Mesenchymal stem cell (in vitro differentiated cells and primary cell): ENCODE measurements around the gene SCIN. TPM values are rescaled to one million over a fixed set of nuclear protein-coding genes. Genes with fewer than 3 reads are reported as not detected.
A peak's percentile ranks its signal among the peaks of the same experiment; 100 is the strongest.

ENCODE experiments used
- DNase-seq: peaks from one replicate; pipeline ENCODE4 v3.0.0-alpha.2; 2013
- H2AFZ ChIP-seq: one replicate; pipeline ENCODE4 v1.6.1; 2013; ENCODE audit warnings: low read depth, mild to moderate bottlenecking, control low read depth, inconsistent platforms, low read length, moderate library complexity
- H2AK5ac ChIP-seq: 2 replicates; pipeline ENCODE4 v1.6.1; 2013; ENCODE audit warnings: low read length, moderate library complexity, mild to moderate bottlenecking, inconsistent platforms; ENCODE audit not compliant: severe bottlenecking
- H2BK120ac ChIP-seq: one replicate; pipeline ENCODE4 v1.6.1; 2013; ENCODE audit warnings: low read depth, mild to moderate bottlenecking, inconsistent platforms, low read length, moderate library complexity
- H2BK12ac ChIP-seq, 2 experiments: one replicate each; pipeline ENCODE4 v1.6.1; 2013; ENCODE audit warnings: inconsistent platforms in 2 of 2, low read length in 2 of 2, mild to moderate bottlenecking in 2 of 2, moderate library complexity in 2 of 2, control low read depth in 1 of 2
- H2BK15ac ChIP-seq: one replicate; pipeline ENCODE4 v1.6.1; 2013; ENCODE audit warnings: mild to moderate bottlenecking, low read depth, inconsistent platforms; ENCODE audit not compliant: poor library complexity, severe bottlenecking
- H2BK5ac ChIP-seq: 2 replicates; pipeline ENCODE4 v1.6.1; 2013; ENCODE audit warnings: low read depth, mild to moderate bottlenecking, low read length, control low read depth, inconsistent platforms; ENCODE audit not compliant: poor library complexity, severe bottlenecking
- H3K14ac ChIP-seq, 2 experiments: one replicate each; pipeline ENCODE4 v1.6.1; 2013; ENCODE audit warnings: inconsistent platforms in 2 of 2, low read length in 2 of 2, control low read depth in 1 of 2, mild to moderate bottlenecking in 1 of 2, moderate library complexity in 1 of 2
- H3K18ac ChIP-seq, 2 experiments: one replicate each; pipeline ENCODE4 v1.6.1; 2013; ENCODE audit warnings: inconsistent platforms in 2 of 2, low read length in 2 of 2, control low read depth in 1 of 2, low read depth in 1 of 2, mild to moderate bottlenecking in 1 of 2
- H3K23ac ChIP-seq, 2 experiments: one replicate each; pipeline ENCODE4 v1.6.1; 2013; ENCODE audit warnings: inconsistent platforms in 2 of 2, low read length in 2 of 2, mild to moderate bottlenecking in 2 of 2, moderate library complexity in 2 of 2, control low read depth in 1 of 2
- H3K27ac ChIP-seq: 2 replicates; pipeline ENCODE4 v1.5.1; 2013; ENCODE audit warnings: mild to moderate bottlenecking, moderate library complexity, low read length, control low read depth, inconsistent platforms; ENCODE audit not compliant: poor library complexity, severe bottlenecking
- H3K27me3 ChIP-seq, 2 experiments: 2 replicates each; pipeline versions ENCODE4 v1.6.1 to v1.7.0; 2013; ENCODE audit warnings: low read length in 2 of 2, mild to moderate bottlenecking in 2 of 2, moderate library complexity in 2 of 2, control low read depth in 1 of 2, inconsistent platforms in 1 of 2; ENCODE audit not compliant: control insufficient read depth in 1 of 2, insufficient read depth in 1 of 2
- H3K36me3 ChIP-seq, 2 experiments: 2 replicates each; pipeline versions ENCODE4 v1.6.1 to v1.7.0; 2013; ENCODE audit warnings: low read length in 2 of 2, control low read depth in 1 of 2, inconsistent platforms in 1 of 2, low read depth in 1 of 2, mild to moderate bottlenecking in 1 of 2; ENCODE audit not compliant: insufficient read depth in 2 of 2, control insufficient read depth in 1 of 2
- H3K4ac ChIP-seq, 2 experiments: one replicate each; pipeline ENCODE4 v1.6.1; 2013; ENCODE audit warnings: inconsistent platforms in 2 of 2, low read length in 2 of 2, mild to moderate bottlenecking in 2 of 2, moderate library complexity in 2 of 2, control low read depth in 1 of 2, low read depth in 1 of 2
- H3K4me1 ChIP-seq: 2 replicates; pipeline ENCODE4 v1.6.1; 2013; ENCODE audit warnings: low read depth, low read length, control low read depth; ENCODE audit not compliant: control insufficient read depth, insufficient read depth
- H3K4me2 ChIP-seq: 2 replicates; pipeline ENCODE4 v1.6.1; 2013; ENCODE audit warnings: low read length, mild to moderate bottlenecking, inconsistent platforms; ENCODE audit not compliant: poor library complexity, severe bottlenecking
- H3K4me3 ChIP-seq, 2 experiments: 2 replicates each; pipeline versions ENCODE4 v1.5.1 to v1.7.0; 2013; ENCODE audit warnings: low read length in 2 of 2, mild to moderate bottlenecking in 2 of 2, control low read depth in 1 of 2, low read depth in 1 of 2; ENCODE audit not compliant: insufficient read depth in 1 of 2
- H3K79me1 ChIP-seq: replicated peaks from 2 replicates; pipeline ENCODE4 v1.6.1; 2013; ENCODE audit warnings: mild to moderate bottlenecking, control low read depth, low read length, inconsistent platforms; ENCODE audit not compliant: poor library complexity, severe bottlenecking
- H3K9ac ChIP-seq: 2 replicates; pipeline ENCODE4 v1.7.0; 2013; ENCODE audit warnings: mild to moderate bottlenecking, low read length, moderate library complexity
- H3K9me3 ChIP-seq: 2 replicates; pipeline ENCODE4 v1.7.0; 2013; ENCODE audit warnings: mild to moderate bottlenecking, low read length; ENCODE audit not compliant: control insufficient read depth
- H4K8ac ChIP-seq: one replicate; pipeline ENCODE4 v1.6.1; 2013; ENCODE audit warnings: inconsistent platforms, mild to moderate bottlenecking, low read length, moderate library complexity
- H4K91ac ChIP-seq: one replicate; pipeline ENCODE4 v1.6.1; 2013; ENCODE audit warnings: mild to moderate bottlenecking, low read length, inconsistent platforms
- small RNA-seq: library from polyadenylated mRNA; stranded (forward); fragments of <200 nt; extraction: miRNeasy Mini kit (QIAGEN cat#:217004); gene quantifications from one replicate; pipeline ENCODE3, GENCODE V24; 2013; ENCODE audit warnings: low read depth

The SCIN gene

GRCh38 chr7:12706900-12707536 is 136.5 kb downstream of the SCIN start:
- no peak overlapping the region for H2AK5ac ChIP-seq
- H3K79me1 ChIP-seq: no peaks in the 10 kb centered on the region
- H2BK12ac ChIP-seq: no peak overlapping the region
- H4K91ac ChIP-seq: no peak overlapping the region
- H2AFZ ChIP-seq: no peak overlapping the region
- peak; percentile 52 for DNase-seq
- H2BK5ac ChIP-seq: no peak overlapping the region
- H3K4ac ChIP-seq: no peak overlapping the region
- no peak overlapping the region for H3K27ac ChIP-seq
- no peaks in the 10 kb centered on the region for H3K36me3 ChIP-seq
- no peak overlapping the region for H4K8ac ChIP-seq
- H3K9ac ChIP-seq: no peak overlapping the region
- no peak overlapping the region for H3K18ac ChIP-seq
- H3K4me3 ChIP-seq: no peak overlapping the region
- H2BK120ac ChIP-seq: no peak overlapping the region
- H3K14ac ChIP-seq: no peak overlapping the region
- H3K9me3 ChIP-seq: peaks cover 5% of the 10 kb centered on the region
- H2BK15ac ChIP-seq: no peak overlapping the region
- no peak overlapping the region for H3K23ac ChIP-seq
- H3K27me3 ChIP-seq: no peaks in the 10 kb centered on the region
- H3K4me1 ChIP-seq: no peaks in the 10 kb centered on the region
- no peak overlapping the region for H3K4me2 ChIP-seq

GRCh38 chr7:12708314-12708713 is 137.8 kb downstream of the SCIN start:
- Histone ChIP-seq H3K4me3 (no peak overlapping the region), H4K8ac (no peak overlapping the region), H3K4me2 (no peak overlapping the region), H3K9ac (no peak overlapping the region), H4K91ac (no peak overlapping the region), H2BK5ac (no peak overlapping the region), H3K14ac (no peak overlapping the region), H3K4ac (no peak overlapping the region), H2BK15ac (no peak overlapping the region), H3K4me1 (no peaks in the 10 kb centered on the region), H2BK12ac (no peak overlapping the region), H3K36me3 (no peaks in the 10 kb centered on the region), H3K23ac (no peak overlapping the region), H2AFZ (no peak overlapping the region), H3K79me1 (no peaks in the 10 kb centered on the region), H3K27me3 (no peaks in the 10 kb centered on the region), H2BK120ac (no peak overlapping the region), H3K9me3 (no peaks in the 10 kb centered on the region), H3K18ac (no peak overlapping the region), H2AK5ac (no peak overlapping the region), H3K27ac (no peak overlapping the region)
- DNase-seq: no peak

Small RNA genes lying within 50 kb of the gene (small RNA-seq; reads per million reads assigned to genes)
- not detected for gene RF00264
